ENCODE results near the gene NCK2. TPM values are rescaled to one million over a fixed set of nuclear protein-coding genes. Genes with fewer than 3 reads are reported as not detected.
A peak's percentile ranks its signal among the peaks of the same experiment; 100 is the strongest.

Gene NCK2
- total and polyA plus RNA-seq, 12 donors, result 18.5 to 45.1 (median 29.0) TPM

DNA sequence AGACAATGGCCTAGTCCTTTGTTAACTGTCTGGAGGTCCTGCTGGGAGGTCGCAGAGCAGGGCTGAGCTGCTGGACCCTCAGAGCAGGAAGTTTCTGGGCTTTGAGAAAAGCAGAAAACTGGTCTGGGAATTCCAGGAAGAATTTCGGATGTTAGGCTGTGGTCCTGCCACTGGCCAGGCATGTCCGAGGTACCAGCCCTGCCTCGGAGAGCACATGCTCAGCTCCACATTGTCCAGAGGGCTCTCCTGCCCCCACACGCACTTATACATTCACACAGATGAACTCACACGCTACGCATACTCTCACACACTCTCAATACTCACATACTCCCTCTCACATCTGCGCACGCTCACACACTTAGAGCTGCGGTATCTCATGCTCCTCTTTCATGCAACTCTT lies 146.1 kb downstream of the NCK2 start:
- peaks cover 3 to 59% (median 35%) of the 10 kb centered on the region in 9 donors for H3K4me1 ChIP-seq
- H3K9me3 ChIP-seq, result peaks cover 0 to 11% (median 5%) of the 10 kb centered on the region in 11 donors
- no peak for ATAC-seq
- no peak overlapping the region for H3K27ac ChIP-seq
- peaks cover 0 to 39% (median 12%) of the 10 kb centered on the region in 9 donors for H3K36me3 ChIP-seq
- TF ChIP-seq, protein P1, sequence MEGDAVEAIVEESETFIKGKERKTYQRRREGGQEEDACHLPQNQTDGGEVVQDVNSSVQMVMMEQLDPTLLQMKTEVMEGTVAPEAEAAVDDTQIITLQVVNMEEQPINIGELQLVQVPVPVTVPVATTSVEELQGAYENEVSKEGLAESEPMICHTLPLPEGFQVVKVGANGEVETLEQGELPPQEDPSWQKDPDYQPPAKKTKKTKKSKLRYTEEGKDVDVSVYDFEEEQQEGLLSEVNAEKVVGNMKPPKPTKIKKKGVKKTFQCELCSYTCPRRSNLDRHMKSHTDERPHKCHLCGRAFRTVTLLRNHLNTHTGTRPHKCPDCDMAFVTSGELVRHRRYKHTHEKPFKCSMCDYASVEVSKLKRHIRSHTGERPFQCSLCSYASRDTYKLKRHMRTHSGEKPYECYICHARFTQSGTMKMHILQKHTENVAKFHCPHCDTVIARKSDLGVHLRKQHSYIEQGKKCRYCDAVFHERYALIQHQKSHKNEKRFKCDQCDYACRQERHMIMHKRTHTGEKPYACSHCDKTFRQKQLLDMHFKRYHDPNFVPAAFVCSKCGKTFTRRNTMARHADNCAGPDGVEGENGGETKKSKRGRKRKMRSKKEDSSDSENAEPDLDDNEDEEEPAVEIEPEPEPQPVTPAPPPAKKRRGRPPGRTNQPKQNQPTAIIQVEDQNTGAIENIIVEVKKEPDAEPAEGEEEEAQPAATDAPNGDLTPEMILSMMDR (IDR thresholded peaks at IDR 0.05), result no peak
- intact Hi-C loops (cut with DNase I), result no loop called here
- H3K27me3 ChIP-seq, result no peaks in the 10 kb centered on the region
- WGBS, 2 donors, result 90 to 93% methylated on average over 10 of the region's 10 CpGs
- H3K4me3 ChIP-seq, result no peak overlapping the region
- no peak for DNase-seq

DNA sequence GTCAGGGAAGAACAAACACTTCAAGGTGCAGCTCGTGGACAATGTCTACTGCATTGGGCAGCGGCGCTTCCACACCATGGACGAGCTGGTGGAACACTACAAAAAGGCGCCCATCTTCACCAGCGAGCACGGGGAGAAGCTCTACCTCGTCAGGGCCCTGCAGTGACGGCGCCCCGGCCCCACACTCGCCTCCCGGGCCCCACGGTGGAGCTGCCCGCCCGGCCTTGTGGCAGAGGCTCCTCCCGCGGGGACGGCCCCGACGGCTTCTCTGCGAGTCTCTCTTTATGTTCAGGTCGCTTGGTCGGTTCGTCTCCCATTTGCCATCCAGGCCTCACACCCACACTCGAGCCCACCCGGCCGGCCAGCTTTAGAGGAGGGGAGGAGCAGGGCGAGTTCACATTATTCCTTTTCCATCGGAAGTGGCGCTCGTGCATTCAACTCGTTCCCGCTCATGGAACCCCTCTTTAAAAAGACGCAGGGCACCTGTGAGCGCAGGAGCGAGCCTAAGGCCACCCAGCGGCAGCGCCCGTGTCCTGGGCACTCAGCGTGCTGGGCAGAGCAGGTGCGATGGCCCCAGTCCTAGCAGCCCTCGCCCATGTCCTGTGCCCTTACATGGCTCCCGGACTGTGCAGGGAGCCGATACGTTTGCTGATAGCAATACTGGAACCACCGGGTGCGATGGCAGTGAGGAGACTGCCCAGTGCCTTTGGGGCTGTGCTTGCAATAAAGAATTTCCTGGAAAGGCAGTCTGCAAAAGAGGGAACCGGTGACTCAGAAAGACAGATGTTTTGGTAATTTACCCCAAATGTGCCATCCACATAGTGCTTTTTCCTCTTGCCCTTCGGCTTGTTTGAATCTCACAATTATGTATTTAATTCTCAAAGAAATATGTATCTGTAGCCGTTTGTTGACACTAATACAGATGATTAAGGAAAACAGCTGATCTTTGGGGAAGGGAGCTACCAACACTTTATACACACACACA lies 148.6 kb downstream of the NCK2 start:
- 94 to 96% methylated on average over 51 of the region's 51 CpGs for WGBS, 2 donors
- ATAC-seq (peak in 1 of 8 donors; percentile 20), DNase-seq (no peak)
- Histone ChIP-seq H3K4me1 (peaks cover 0 to 34% (median 10%) of the 10 kb centered on the region in 9 donors), H3K27ac (no peak overlapping the region), H3K4me3 (no peak overlapping the region), H3K9me3 (peaks cover 0 to 21% (median 5%) of the 10 kb centered on the region in 11 donors), H3K27me3 (no peaks in the 10 kb centered on the region), H3K36me3 (peaks cover 0 to 41% (median 12%) of the 10 kb centered on the region in 9 donors)
- TF ChIP-seq, protein P1 (IDR thresholded peaks at IDR 0.05), result no peak
- intact Hi-C loops (cut with DNase I), result no loop called here

GRCh38 chr2:105894327-105894944 lies 149.7 kb downstream of the NCK2 start:
- 89 to 91% methylated on average over 13 of the region's 13 CpGs for WGBS, 2 donors
- intact Hi-C loops (cut with DNase I), result no loop called here
- TF ChIP-seq, protein P1 (IDR thresholded peaks at IDR 0.05), result no peak

DNA sequence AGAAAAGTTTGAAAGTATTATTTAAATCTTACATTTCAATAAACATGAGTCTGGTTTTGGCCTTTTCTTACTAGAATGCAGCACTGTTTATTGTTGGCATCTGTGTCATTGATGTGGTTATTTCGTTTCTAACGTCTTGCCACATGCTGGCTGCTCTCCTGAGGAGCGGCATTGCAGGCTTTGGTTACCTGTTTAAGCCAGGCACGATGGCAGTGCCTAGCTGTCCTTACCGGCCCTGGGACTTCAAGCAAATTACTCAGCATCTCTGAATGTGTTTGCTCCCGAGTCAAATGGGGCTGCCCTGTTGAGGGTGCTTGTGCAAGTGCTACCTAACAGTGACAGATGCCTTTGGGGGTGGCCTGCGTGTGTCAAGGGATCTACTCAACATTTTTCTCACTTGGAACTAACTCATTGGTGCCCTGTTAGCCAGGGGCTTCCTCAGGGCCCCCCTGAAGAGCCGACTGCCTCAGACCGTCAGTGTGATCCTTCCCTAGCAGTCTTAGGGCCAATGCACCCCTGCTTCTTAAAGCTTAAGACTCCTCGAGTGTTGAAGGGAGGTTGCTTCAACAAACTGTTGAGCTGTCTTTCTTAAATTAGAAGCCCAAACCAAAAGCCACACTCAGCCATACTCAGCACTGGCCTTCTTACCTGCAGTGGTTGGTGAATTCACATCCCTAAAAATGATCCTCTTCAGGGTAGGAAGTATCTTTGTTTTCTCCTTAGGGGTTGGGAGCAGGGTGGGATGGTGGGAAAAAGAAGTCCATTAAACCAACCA lies 151.5 kb downstream of the NCK2 start:
- Histone ChIP-seq H3K9me3 (peaks cover 0 to 31% (median 8%) of the 10 kb centered on the region in 11 donors), H3K4me3 (no peak overlapping the region), H3K4me1 (peaks cover 0 to 19% (median 7%) of the 10 kb centered on the region in 9 donors), H3K36me3 (peaks cover 0 to 34% (median 12%) of the 10 kb centered on the region in 9 donors), H3K27me3 (no peaks in the 10 kb centered on the region), H3K27ac (no peak overlapping the region)
- TF ChIP-seq, protein P1 (IDR thresholded peaks at IDR 0.05), result no peak
- WGBS, 2 donors, result 90 to 93% methylated on average over 10 of the region's 10 CpGs
- intact Hi-C loops (cut with DNase I), result no loop called here
- DNase-seq, result no peak
- no peak for ATAC-seq

More at GRCh38 chr2:105894327-105894944, 149.7 kb downstream of the NCK2 start:
- H3K4me1 ChIP-seq, result peaks cover 0 to 25% (median 7%) of the 10 kb centered on the region in 9 donors
- no peak for ATAC-seq
- H3K9me3 ChIP-seq, result peaks cover 0 to 20% (median 8%) of the 10 kb centered on the region in 11 donors
- H3K4me3 ChIP-seq, result no peak overlapping the region
- no peak overlapping the region for H3K27ac ChIP-seq
- DNase-seq, result no peak
- no peaks in the 10 kb centered on the region for H3K27me3 ChIP-seq
- H3K36me3 ChIP-seq, result peaks cover 0 to 34% (median 12%) of the 10 kb centered on the region in 9 donors

Measured in heart right ventricle (tissue), 16 donors.